Endothelial cell of umbilical vein (primary cell): ENCODE results near the gene CD44. TPM values are rescaled to one million over a fixed set of nuclear protein-coding genes. Genes with fewer than 3 reads are reported as not detected.

ENCODE experiments used
- BruUV-seq: library from RNA; stranded (reverse); fragments of 400-500 nt; replicated peaks from 2 replicates; lab custom pipeline; 2021; lab: Mats Ljungman, UMichigan
- CTCF ChIA-PET: fragments of 300-600, 350-600 bp; sonication (Branson Sonifier 250); formaldehyde crosslinking; loops from one replicate; lab custom pipeline; 2021; ENCODE audit warnings: antibody characterized with exemption, inconsistent platforms; lab: Charles Lee
- POLR2A ChIA-PET: fragments of 300-600, 350-600 bp; sonication (Branson Sonifier 250); formaldehyde crosslinking; loops from one replicate; lab custom pipeline; 2021; ENCODE audit warnings: antibody characterized with exemption, inconsistent platforms; lab: Charles Lee
- DNase-seq: peaks from one replicate; pipeline ENCODE4 v3.0.0-alpha.2; 2011; ENCODE audit warnings: low read depth, low spot score
- FAIRE-seq: peaks from 2 replicates; lab custom pipeline; 2011; peaks lifted over from hg19 to GRCh38; lab: Jason Lieb, UNC
- H2AFZ ChIP-seq: 2 replicates; pipeline ENCODE4 v1.6.0; 2012; ENCODE audit warnings: low read depth, low read length, control low read depth, inconsistent platforms
- H3K27ac ChIP-seq: 2 replicates; pipeline ENCODE4 v1.5.1; 2011; ENCODE audit warnings: low read depth, mild to moderate bottlenecking, control low read depth, low read length, moderate library complexity; ENCODE audit not compliant: insufficient read depth
- H3K27me3 ChIP-seq, 2 experiments: 2 replicates each; pipeline versions ENCODE4 v1.6.0 to v1.6.1; 2011; ENCODE audit warnings: low read length in 2 of 2, mixed read lengths in 1 of 2; ENCODE audit not compliant: control insufficient read depth in 2 of 2, insufficient read depth in 2 of 2
- H3K36me3 ChIP-seq, 2 experiments: 2 replicates in 1 of 2; 3 replicates in 1 of 2; pipeline ENCODE4 v1.5.1; 2011; ENCODE audit warnings: low read length in 2 of 2, mild to moderate bottlenecking in 1 of 2, moderate library complexity in 1 of 2; ENCODE audit not compliant: control insufficient read depth in 2 of 2, insufficient read depth in 2 of 2; ENCODE audit errors: extremely low read depth in 1 of 2
- H3K4me1 ChIP-seq: 3 replicates; pipeline ENCODE4 v1.5.1; 2011; ENCODE audit warnings: mild to moderate bottlenecking, low read length; ENCODE audit not compliant: control insufficient read depth, insufficient read depth; ENCODE audit errors: extremely low read depth
- H3K4me2 ChIP-seq: 2 replicates; pipeline ENCODE4 v1.6.1; 2011; ENCODE audit warnings: low read length, control low read depth, mixed read lengths; ENCODE audit not compliant: insufficient read depth
- H3K4me3 ChIP-seq, 3 experiments: fragments of 200-600 bp in 1 of 3; sonication (generic), shearing (Covaris generic) in 1 of 3; replicated peaks in 1 of 3; 2 replicates each; pipeline ENCODE4 v1.5.1; 2011 to 2016; ENCODE audit warnings: control low read depth in 3 of 3, low read length in 3 of 3, mild to moderate bottlenecking in 2 of 3, inconsistent platforms in 1 of 3, low read depth in 1 of 3, moderate library complexity in 1 of 3; ENCODE audit not compliant: insufficient read depth in 1 of 3
- H3K79me2 ChIP-seq: 2 replicates; pipeline ENCODE4 v1.6.0; 2012; ENCODE audit warnings: low read length, inconsistent platforms; ENCODE audit not compliant: control insufficient read depth, insufficient read depth
- H3K9ac ChIP-seq: replicated peaks from 2 replicates; pipeline ENCODE3; 2011; ENCODE audit warnings: low read length, control low read depth; ENCODE audit not compliant: insufficient read depth; ENCODE audit errors: extremely low read depth
- H3K9me1 ChIP-seq: replicated peaks from 3 replicates; pipeline ENCODE4 v1.6.0; 2011; ENCODE audit warnings: mild to moderate bottlenecking, low read length; ENCODE audit not compliant: control insufficient read depth, insufficient read depth; ENCODE audit errors: extremely low read depth
- H3K9me3 ChIP-seq: replicated peaks from 2 replicates; pipeline ENCODE4 v1.5.1; 2012; ENCODE audit warnings: low read length, inconsistent platforms; ENCODE audit not compliant: control insufficient read depth, insufficient read depth
- H4K20me1 ChIP-seq: replicated peaks from 2 replicates; pipeline ENCODE3; 2011; ENCODE audit warnings: mild to moderate bottlenecking, low read length; ENCODE audit not compliant: control insufficient read depth, insufficient read depth; ENCODE audit errors: extremely low read depth
- EZH2 ChIP-seq: IDR thresholded peaks from 2 replicates; pipeline ENCODE4 v1.6.1; 2012; ENCODE audit warnings: borderline replicate concordance, low read depth, mild to moderate bottlenecking, moderate library complexity, low read length, inconsistent platforms; ENCODE audit not compliant: severe bottlenecking
- FOS ChIP-seq: IDR thresholded peaks from 2 replicates; pipeline ENCODE4 v1.6.1; 2011; ENCODE audit warnings: mild to moderate bottlenecking, low read length, moderate library complexity, borderline replicate concordance; ENCODE audit not compliant: insufficient read depth
- GATA2 ChIP-seq: IDR thresholded peaks from 2 replicates; pipeline ENCODE4 v1.7.0; 2011; ENCODE audit warnings: low read depth, mild to moderate bottlenecking, moderate library complexity, mixed read lengths, low read length; ENCODE audit not compliant: insufficient read length, insufficient read depth
- JUN ChIP-seq: IDR thresholded peaks from 2 replicates; pipeline ENCODE4 v1.6.1; 2011; ENCODE audit warnings: borderline replicate concordance, low read depth; ENCODE audit not compliant: insufficient read length, insufficient read depth
- MYC ChIP-seq: IDR thresholded peaks from one replicate; pipeline ENCODE4 v1.6.1; 2011; ENCODE audit warnings: mild to moderate bottlenecking, low read depth, low read length
- POLR2A ChIP-seq: IDR thresholded peaks from 2 replicates; pipeline ENCODE4 v1.6.1; 2012; ENCODE audit warnings: low read depth, mild to moderate bottlenecking, control low read depth, low read length
- POLR2AphosphoS5 ChIP-seq: IDR thresholded peaks from 2 replicates; pipeline ENCODE4 v1.6.1; 2012; ENCODE audit warnings: low read depth, mild to moderate bottlenecking, control low read depth, low read length, moderate library complexity; ENCODE audit not compliant: insufficient read depth
- dilution Hi-C: fragments of 300-500 bp; cut with MboI; formaldehyde crosslinking; loops from one replicate; pipeline ENCODE4 v1.15.0; 2019; ENCODE audit warnings: low sequenced_read_pairs; ENCODE audit not compliant: extremely low pct_ligation_motif_present
- intact Hi-C: fragments of 100-400 bp; cut with micrococcal nuclease; formaldehyde crosslinking; loops from one replicate; pipeline ENCODE4 v1.10.0; 2022
- polyA plus RNA-seq, 4 experiments: library from polyadenylated mRNA; depleted of rRNA in 3 of 4; stranded (reverse) in 3 of 4; unstranded in 1 of 4; fragments of >200 nt; gene quantifications; 2 replicates each; pipeline versions ENCODE4 v1.2.1 to v1.2.3, GENCODE V29; 2011 to 2012; ENCODE audit warnings: missing spikeins in 1 of 4
- total RNA-seq: library from RNA; stranded (reverse); gene quantifications from 2 replicates; pipeline ENCODE4 v1.2.3, GENCODE V29; 2021
- TF ChIP-seq, protein P1 (sequence below), 2 donors: IDR thresholded peaks; 1 replicate in 1 of 2; 2 replicates in 1 of 2; pipeline ENCODE4 v1.5.1; 2011; ENCODE audit warnings: low read length in 2 of 2, mild to moderate bottlenecking in 2 of 2, moderate library complexity in 2 of 2, control low read depth in 1 of 2, inconsistent platforms in 1 of 2, low read depth in 1 of 2; ENCODE audit not compliant: insufficient read depth in 1 of 2; ENCODE audit errors: extremely low read depth in 1 of 2
- TF ChIP-seq, protein P2 (sequence below): IDR thresholded peaks from 2 replicates; pipeline ENCODE4 v1.6.1; 2011; ENCODE audit not compliant: insufficient read depth, insufficient read length

CD44 gene
- total and polyA plus RNA-seq, 2 donors (not counting 3 experiments of a cell fraction or from before 2014, with no cell fraction given) = 25.5 to 26.3 TPM

DNA sequence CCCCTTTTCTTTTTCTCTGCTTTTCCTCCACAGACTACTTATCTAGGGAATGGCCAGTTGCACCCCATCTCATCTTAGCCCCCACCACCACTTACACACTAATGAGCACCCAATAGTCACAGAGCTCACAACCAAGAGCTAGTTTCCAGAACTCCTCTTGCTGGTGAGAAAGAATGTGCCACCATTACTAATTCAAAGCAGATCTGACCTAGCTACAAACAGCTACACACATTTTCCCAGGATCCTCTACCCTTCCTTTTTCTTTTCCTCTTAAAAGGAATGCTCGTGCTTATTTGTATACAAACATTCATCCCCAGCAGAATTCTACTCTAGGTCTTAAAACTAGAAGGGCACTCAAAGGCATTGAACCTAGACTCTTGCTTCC is 136.8 kb downstream of the CD44 start:
- Histone ChIP-seq H3K9me3 (no peaks in the 10 kb centered on the region), H3K27ac (no peak overlapping the region), H3K36me3 (no peaks in the 10 kb centered on the region), H3K9ac (no peak overlapping the region), H3K9me1 (no peaks in the 10 kb centered on the region), H3K27me3 (peaks cover 0 to 10% of the 10 kb centered on the region in 2 experiments), H3K79me2 (no peaks in the 10 kb centered on the region), H3K4me2 (no peak overlapping the region), H4K20me1 (no peaks in the 10 kb centered on the region), H3K4me3 (no peak overlapping the region), H3K4me1 (no peaks in the 10 kb centered on the region), H2AFZ (no peak overlapping the region)
- CTCF ChIA-PET = interaction anchor here (0.9 to 1.5 kb wide), 2 partner anchors 8 to 12 kb away, joined by 3 read pairs; no protein-coding TSS in a partner anchor
- DNase-seq (no peak), FAIRE-seq (no peak)
- TF ChIP-seq POLR2AphosphoS5 (no peak), EZH2 (no peak), GATA2 (no peak), POLR2A (no peak), FOS (no peak), JUN (no peak), MYC (no peak)
- TF ChIP-seq, protein P1, sequence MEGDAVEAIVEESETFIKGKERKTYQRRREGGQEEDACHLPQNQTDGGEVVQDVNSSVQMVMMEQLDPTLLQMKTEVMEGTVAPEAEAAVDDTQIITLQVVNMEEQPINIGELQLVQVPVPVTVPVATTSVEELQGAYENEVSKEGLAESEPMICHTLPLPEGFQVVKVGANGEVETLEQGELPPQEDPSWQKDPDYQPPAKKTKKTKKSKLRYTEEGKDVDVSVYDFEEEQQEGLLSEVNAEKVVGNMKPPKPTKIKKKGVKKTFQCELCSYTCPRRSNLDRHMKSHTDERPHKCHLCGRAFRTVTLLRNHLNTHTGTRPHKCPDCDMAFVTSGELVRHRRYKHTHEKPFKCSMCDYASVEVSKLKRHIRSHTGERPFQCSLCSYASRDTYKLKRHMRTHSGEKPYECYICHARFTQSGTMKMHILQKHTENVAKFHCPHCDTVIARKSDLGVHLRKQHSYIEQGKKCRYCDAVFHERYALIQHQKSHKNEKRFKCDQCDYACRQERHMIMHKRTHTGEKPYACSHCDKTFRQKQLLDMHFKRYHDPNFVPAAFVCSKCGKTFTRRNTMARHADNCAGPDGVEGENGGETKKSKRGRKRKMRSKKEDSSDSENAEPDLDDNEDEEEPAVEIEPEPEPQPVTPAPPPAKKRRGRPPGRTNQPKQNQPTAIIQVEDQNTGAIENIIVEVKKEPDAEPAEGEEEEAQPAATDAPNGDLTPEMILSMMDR (IDR thresholded peaks at IDR 0.05; ENCODE audit: extremely low read depth in 1 of 2, insufficient read depth in 1 of 2, low read depth in 1 of 2, low read length in 2 of 2) = no peak
- TF ChIP-seq, protein P2, sequence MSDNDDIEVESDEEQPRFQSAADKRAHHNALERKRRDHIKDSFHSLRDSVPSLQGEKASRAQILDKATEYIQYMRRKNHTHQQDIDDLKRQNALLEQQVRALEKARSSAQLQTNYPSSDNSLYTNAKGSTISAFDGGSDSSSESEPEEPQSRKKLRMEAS = no peak
- intact Hi-C loops = no loop called here
- no TSS peak for BruUV-seq
- dilution Hi-C loops = no loop called here
- POLR2A ChIA-PET = no interaction called here
